Measurements from ENCODE around the gene BCL7B.

BCL7B gene

GRCh38 chr7:73522105-73522872 lies 35.2 kb downstream of the BCL7B start, which contains the start of gene BAZ1B (continued):
- TF ChIP-seq ZNF518A (tag by site-specific recombination; conservative IDR thresholded peaks at IDR 0.05; ENCODE audit: low read depth) (no peak), ZNF629 (tag by site-specific recombination; IDR thresholded peaks at IDR 0.05) (peak; percentile 68), ZNF548 (tag by site-specific recombination; IDR thresholded peaks at IDR 0.05) (no peak), ZEB2 (tag by site-specific recombination; IDR thresholded peaks at IDR 0.05) (peak; percentile 94; the same call in 1 of the 2 replicates), ZNF76 (tag by site-specific recombination; IDR thresholded peaks at IDR 0.05; ENCODE audit: borderline replicate concordance, low read depth) (0 out of 2 replicates have a peak, but pooled peaks have one; percentile 43), INSM2 (tag by site-specific recombination; IDR thresholded peaks at IDR 0.05) (0 out of 2 replicates have a peak, but pooled peaks have one; percentile 22), ZNF501 (tag by site-specific recombination; IDR thresholded peaks at IDR 0.05) (peak; percentile 78), REST (tag by site-specific recombination; IDR thresholded peaks at IDR 0.05) (no peak), WT1 (tag by site-specific recombination; IDR thresholded peaks at IDR 0.05) (peak; percentile 25; the same call in 1 of the 2 replicates), ZNF362 (tag by site-specific recombination; IDR thresholded peaks at IDR 0.05) (no peak), ZNF449 (tag by site-specific recombination; IDR thresholded peaks at IDR 0.05) (peak; percentile 42; the same call in 1 of the 2 replicates), ZNF843 (tag by site-specific recombination; IDR thresholded peaks at IDR 0.05) (peak; percentile 38), YY2 (tag by site-specific recombination; IDR thresholded peaks at IDR 0.05) (peak; percentile 65), GLIS1 (tag by site-specific recombination; IDR thresholded peaks at IDR 0.05) (peak; percentile 85), IKZF3 (tag by site-specific recombination; IDR thresholded peaks at IDR 0.05) (no peak), ZNF214 (tag by site-specific recombination; IDR thresholded peaks at IDR 0.05; ENCODE audit: borderline replicate concordance) (no peak), ZNF114 (tag by site-specific recombination; IDR thresholded peaks at IDR 0.05) (no peak), SP3 (tag by site-specific recombination; IDR thresholded peaks at IDR 0.05) (peak; percentile 86), ZNF23 (tag by site-specific recombination; IDR thresholded peaks at IDR 0.05; ENCODE audit: borderline replicate concordance) (no peak)
